ENCODE data around the gene CD200R1.
A peak's percentile ranks its signal among the peaks of the same experiment; 100 is the strongest.

Gene CD200R1, protein sequence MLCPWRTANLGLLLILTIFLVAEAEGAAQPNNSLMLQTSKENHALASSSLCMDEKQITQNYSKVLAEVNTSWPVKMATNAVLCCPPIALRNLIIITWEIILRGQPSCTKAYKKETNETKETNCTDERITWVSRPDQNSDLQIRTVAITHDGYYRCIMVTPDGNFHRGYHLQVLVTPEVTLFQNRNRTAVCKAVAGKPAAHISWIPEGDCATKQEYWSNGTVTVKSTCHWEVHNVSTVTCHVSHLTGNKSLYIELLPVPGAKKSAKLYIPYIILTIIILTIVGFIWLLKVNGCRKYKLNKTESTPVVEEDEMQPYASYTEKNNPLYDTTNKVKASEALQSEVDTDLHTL

DNA sequence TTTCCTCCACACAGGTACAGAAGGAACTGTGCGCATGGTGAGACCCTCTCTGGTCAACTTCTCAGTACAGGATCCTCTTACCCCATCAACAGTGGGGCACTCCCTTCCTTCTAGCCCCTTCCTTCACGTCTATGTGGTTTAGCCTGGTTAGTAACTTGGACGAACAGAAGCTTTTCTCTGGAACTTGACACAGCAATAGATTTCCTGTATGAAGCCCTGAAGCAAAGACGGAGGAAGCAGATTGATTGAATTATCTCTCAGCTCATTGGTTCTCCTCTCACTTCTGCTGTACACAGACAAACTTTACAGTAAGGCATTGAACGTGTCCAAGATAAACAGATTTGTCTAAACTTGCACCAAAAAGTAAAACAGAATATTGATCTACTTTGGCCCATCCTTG is at the start of gene CD200R1:
Gene CD200R1 (minus strand): TSS at position 210 of the 400 bp plus-strand sequence. CDS start 246 bp downstream, outside the sequence.
- FAIRE-seq, result no peak

- FAIRE-seq, result no peak
Measured at GRCh38 chr3:113021471-113021870, 46.6 kb upstream of the CD200R1 start.

DNA sequence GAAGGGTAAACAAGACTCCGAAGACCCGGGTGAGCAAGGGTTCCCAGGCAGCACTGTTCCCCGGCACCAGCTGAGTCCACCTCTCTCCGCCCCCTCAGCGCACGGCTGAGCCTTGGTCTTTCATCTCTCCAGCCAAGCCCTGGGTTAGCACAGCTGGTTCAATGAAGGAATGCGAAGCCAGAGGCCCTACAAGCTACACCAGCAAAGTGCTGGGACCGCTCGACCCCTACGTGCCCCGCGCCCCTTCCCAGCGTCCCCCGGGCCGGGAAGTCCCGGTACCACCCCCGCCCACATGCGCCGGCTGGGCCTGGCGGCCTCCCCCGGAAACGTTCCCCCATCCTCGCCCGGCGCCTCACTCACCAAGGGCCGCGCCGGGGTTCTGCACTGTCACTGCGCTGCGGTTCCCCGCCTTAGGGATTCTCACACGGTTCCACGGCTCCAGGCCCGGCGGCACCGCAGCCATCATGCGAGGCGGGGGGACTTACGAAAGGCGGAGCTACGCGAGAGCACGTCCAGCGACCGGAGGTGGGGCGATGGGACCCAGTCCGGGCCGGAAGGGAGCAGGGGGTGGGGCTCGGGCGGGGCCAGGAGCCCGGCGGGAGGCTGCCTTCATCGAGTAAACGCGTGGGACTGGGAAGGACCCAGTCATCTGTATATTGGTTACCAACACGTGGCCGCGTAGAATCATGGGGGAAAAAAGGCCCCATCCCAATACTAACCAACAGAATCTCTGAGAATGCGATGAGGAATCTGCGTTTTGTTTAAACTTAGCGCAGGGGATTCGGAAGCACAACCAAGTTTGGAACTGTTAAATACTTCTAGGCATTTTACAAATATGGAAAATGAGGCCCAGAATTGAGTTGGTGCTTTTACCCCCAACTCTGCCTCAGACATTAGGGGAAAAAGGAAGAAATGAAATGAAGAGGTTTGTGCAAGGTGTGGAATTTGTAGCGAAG is 44.6 kb upstream of the CD200R1 start:
- no peak for FAIRE-seq

DNA sequence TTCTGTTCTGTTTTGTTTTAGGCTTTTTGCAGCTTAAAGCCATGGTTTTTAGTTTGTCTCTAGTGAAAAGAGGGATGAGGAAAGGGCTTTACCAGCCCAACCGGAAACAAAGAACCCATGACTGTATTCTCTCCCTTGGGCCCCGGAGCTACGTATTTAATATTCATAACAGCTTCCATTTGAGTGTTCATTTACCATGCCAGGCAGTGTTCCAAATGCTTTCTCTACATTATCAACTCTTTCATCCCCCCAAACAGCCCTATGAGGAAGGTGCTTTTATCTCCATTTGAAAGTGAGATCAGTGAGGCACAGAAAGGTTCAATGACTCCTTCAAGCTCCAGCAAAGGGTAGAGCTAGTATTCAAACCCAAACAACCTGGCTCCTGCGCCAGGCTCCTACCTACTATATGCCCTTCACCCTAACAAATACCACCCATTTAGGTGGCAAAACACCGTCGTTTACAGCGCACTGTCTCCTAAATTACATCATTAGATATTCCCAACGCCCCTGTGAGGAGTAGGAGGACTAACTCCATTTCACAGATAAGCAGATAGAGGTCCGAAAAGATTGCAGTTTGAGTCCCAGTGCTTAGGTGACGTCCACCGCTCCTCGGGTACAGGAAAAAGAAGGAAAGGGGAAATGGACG is 43.8 kb upstream of the CD200R1 start:
- no peak for FAIRE-seq

- FAIRE-seq, result no peak
Measured at GRCh38 chr3:113013593-113013992, 38.7 kb upstream of the CD200R1 start.

- FAIRE-seq, result no peak
Measured at GRCh38 chr3:113008117-113008516, 33.2 kb upstream of the CD200R1 start.

DNA sequence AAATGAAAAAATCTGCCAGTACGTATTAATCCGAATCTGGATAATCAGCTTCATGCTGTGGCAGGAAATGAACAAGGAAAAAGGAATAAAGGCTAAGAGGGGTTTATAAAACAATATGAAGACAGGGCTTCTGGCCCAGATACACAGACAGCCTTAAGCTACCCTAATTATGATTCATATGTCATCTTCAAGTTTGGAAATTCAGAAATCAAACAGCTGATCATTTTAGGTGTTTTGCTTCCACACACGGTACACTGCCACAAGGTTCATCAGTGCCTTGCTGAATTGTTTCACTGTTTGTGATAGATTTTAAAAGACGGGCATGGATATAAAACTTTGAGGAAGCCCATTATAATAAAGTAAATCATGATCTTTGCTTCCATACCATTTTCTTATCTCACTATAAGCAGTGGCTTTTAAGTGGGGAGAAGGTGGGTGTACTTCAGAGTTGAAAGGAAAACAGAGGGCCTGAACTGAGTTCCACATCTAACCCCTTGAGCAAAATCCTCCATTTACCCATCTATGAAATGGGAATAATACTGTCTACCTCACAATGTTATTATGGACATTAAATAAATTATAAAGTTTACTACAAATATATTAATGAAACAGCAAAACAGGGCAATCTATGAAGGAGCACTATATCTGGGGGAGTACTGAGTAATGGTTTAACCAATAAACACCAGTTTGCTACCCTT is 31.6 kb upstream of the CD200R1 start:
- FAIRE-seq, result no peak

- FAIRE-seq, result no peak
Measured at GRCh38 chr3:113005611-113006010, 30.7 kb upstream of the CD200R1 start.

- FAIRE-seq, result no peak
Measured at GRCh38 chr3:113002679-113003078, 27.8 kb upstream of the CD200R1 start.

DNA sequence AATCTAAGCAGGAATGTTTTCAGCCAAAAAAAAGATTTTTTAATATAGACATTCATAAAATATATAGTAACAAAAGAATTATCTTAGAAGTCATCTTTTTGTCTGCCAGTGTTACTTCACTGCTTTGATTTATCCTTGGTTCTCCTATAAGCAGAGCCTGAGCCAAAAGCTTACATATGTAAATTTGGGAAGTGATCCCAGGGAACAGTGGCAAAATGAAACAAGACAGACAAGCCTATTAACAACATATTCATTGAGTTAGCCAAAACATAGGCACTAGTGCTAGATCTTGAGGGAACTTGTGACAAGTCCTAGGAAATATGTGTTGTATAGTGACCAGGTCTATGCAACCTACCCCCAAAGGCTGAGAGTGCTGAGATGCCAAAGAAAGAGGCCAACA is 27.1 kb upstream of the CD200R1 start:
- no peak for FAIRE-seq

GRCh38 chr3:113000691-113001090 is 25.8 kb upstream of the CD200R1 start:
- no peak for FAIRE-seq

- no peak for FAIRE-seq
Measured at GRCh38 chr3:112995800-112996199, 20.9 kb upstream of the CD200R1 start.

- no peak for FAIRE-seq
Measured at GRCh38 chr3:112990672-112991602, 16.0 kb upstream of the CD200R1 start, which contains the start of gene GTPBP8. Gene GTPBP8, plus strand, starts transcription at chr3:112990984. Its CDS starts 16 bp downstream, at chr3:112991000.

DNA sequence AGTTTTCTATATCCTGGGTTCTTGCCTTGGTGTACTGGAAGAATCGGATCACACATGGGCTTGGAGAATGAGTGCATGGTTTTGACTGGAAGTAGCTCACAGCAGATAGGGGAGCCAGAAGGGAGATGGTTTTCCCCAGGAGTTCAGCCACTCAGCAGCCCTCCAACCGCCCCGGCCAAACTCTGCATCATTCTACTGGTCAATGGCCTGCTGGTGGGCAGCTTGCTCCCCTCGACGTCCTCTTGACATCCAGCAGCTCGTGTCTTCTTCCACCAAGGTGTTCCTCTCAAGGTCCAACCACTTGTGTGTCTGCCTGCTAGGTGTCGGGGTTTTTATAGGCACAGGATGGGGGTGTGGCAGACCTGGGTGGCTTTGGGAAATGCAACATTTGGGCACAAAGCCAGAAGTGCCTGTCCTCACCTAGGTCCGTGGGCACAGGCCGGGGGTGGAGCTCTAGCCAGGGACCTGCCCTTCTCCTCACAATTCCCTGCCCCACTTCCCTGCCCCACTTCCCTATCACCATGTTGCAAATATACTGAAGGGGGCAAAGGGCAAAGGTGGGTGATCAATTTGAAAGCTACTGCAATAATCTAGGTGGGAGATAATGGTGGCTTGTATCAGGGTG is 12.9 kb upstream of the CD200R1 start:
- FAIRE-seq, result no peak

DNA sequence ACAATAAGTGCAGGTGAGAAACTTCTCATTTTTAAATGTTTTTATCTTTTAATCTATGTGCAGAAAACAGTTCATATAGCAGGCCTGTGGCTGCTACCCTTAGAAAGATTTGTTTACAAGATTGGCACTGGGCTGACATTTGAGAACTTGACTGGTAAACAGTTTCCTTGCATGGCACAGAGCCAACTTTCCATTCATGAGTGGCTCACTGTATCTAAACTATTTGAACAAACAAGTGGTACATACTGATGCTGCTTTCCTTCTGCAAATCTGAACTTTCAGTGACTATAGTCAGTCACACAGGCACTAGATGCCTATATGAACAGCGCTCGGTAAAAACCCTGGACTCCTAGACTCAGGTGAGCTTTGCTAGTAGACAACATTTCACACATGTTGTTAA is 9.6 kb upstream of the CD200R1 start:
- no peak for FAIRE-seq

GRCh38 chr3:112982710-112983109 is 7.8 kb upstream of the CD200R1 start:
- no peak for FAIRE-seq

GRCh38 chr3:112980080-112980479 is 5.2 kb upstream of the CD200R1 start:
- FAIRE-seq, result no peak

- FAIRE-seq, result peak; percentile 87
Measured at GRCh38 chr3:112979244-112979832, 4.4 kb upstream of the CD200R1 start.

GRCh38 chr3:112976953-112977352 is 2.0 kb upstream of the CD200R1 start:
- no peak for FAIRE-seq

DNA sequence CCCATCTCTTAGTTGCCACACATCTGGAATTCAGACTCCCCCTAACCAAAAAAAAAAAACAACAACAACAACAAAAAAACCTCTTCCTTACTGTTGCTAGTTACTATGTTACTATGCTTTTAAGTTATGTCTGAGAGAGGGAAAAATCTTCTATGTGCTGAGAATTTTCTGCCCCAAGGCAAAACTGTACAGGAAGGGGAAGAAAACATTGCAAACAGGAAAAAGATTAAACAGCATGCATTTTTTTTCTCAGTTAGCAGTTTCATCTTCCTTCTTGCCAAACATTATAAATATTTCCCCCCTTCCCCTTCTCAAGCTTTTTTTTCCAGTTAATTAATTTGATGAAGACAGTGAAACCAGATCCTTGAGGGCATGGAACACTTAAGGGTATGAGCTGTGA is 1.1 kb upstream of the CD200R1 start:
- no peak for FAIRE-seq

DNA sequence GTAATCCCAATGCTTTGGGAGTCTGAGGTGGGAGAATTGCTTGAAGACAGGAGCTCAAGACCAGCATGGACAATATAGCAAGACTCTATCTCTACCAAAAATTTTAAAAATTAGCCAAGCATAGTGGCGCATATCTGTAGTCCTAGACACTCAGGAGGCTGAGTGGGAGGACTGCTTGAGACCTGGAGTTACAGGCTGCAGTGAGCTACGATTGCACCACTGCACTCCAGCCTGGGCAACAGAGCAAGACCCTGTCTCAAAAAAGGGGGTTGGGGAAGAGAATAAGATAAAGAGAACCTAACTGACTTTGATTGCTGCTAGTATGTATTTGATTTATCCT is 755 bp downstream of the CD200R1 start:
- FAIRE-seq, result no peak

All from colon (tissue), 2 donors.